Spleen (tissue), 11 donors: ENCODE measurements around the gene TRIM14. TPM values are rescaled to one million over a fixed set of nuclear protein-coding genes. Genes with fewer than 3 reads are reported as not detected.
A peak's percentile ranks its signal among the peaks of the same experiment; 100 is the strongest.

Experiments used
- DNase-seq: peaks from one replicate; pipeline ENCODE4 v3.0.0-alpha.2; 2020
- H3K27ac ChIP-seq, 8 donors: fragments of 200-600 bp; sonication (generic) in 7 of 8; 1 replicate in 4 of 8; 2 replicates in 4 of 8; pipeline versions ENCODE4 v1.5.0 to v1.8.0; 2016 to 2021; ENCODE audit warnings: inconsistent platforms in 4 of 8, mild to moderate bottlenecking in 4 of 8, moderate library complexity in 1 of 8
- H3K27me3 ChIP-seq, 7 donors: fragments of 200-600 bp; sonication (generic) in 6 of 7; replicated peaks in 1 of 7; 1 replicate in 4 of 7; 2 replicates in 3 of 7; pipeline versions ENCODE4 v1.5.0 to v1.8.0; 2016 to 2021; ENCODE audit warnings: inconsistent platforms in 3 of 7, mild to moderate bottlenecking in 1 of 7
- H3K36me3 ChIP-seq, 6 donors: fragments of 200-600 bp; sonication (generic) in 5 of 6; 1 replicate in 4 of 6; 2 replicates in 2 of 6; pipeline versions ENCODE4 v1.5.0 to v1.8.0; 2016 to 2021; ENCODE audit warnings: inconsistent platforms in 2 of 6
- H3K4me1 ChIP-seq, 6 donors: fragments of 200-600 bp; sonication (generic) in 5 of 6; 1 replicate in 3 of 6; 2 replicates in 3 of 6; pipeline versions ENCODE4 v1.5.0 to v1.8.0; 2016 to 2021; ENCODE audit warnings: inconsistent platforms in 3 of 6
- H3K4me3 ChIP-seq, 8 donors: fragments of 200-600 bp; sonication (generic) in 7 of 8; 1 replicate in 4 of 8; 2 replicates in 4 of 8; pipeline versions ENCODE4 v1.5.0 to v1.8.0; 2016 to 2021; ENCODE audit warnings: inconsistent platforms in 4 of 8, mild to moderate bottlenecking in 4 of 8, moderate library complexity in 2 of 8
- H3K9me3 ChIP-seq, 8 donors: fragments of 200-600 bp; sonication (generic) in 7 of 8; 1 replicate in 4 of 8; 2 replicates in 4 of 8; pipeline versions ENCODE4 v1.5.0 to v1.8.0; 2016 to 2021; ENCODE audit warnings: inconsistent platforms in 4 of 8
- CTCF ChIP-seq, 11 experiments: fragments of 200-600 bp in 7 of 11; fragments of 450-650 bp in 4 of 11; sonication (generic) in 4 of 11; IDR thresholded peaks in 8 of 11; conservative IDR thresholded peaks in 3 of 11; 1 replicate in 7 of 11; 2 replicates in 4 of 11; pipeline versions ENCODE4 v1.4.0 to v1.8.0; 2016 to 2021; ENCODE audit warnings: antibody characterized with exemption in 11 of 11, inconsistent platforms in 4 of 11, mild to moderate bottlenecking in 1 of 11
- POLR2A ChIP-seq, 3 donors: fragments of 450-650 bp; IDR thresholded peaks; one replicate each; pipeline ENCODE4 v1.5.1; 2017; ENCODE audit warnings: antibody characterized with exemption in 3 of 3, mild to moderate bottlenecking in 1 of 3
- POLR2AphosphoS5 ChIP-seq, 3 donors: sonication (generic); formaldehyde crosslinking; IDR thresholded peaks; one replicate each; pipeline ENCODE4 v1.5.1; 2017; ENCODE audit warnings: antibody characterized with exemption in 3 of 3
- WGBS, 5 donors: extraction: QIAGEN DNeasy Blood & Tissue Kit in 3 of 5; methylation state at CpG; one replicate each; pipeline versions ENCODE4 v1.1.5 to v1.1.7; 2013 to 2018; 5-methylcytosine and 5-hydroxymethylcytosine counted together
- intact Hi-C: fragments of 100-400 bp; cut with DNase I; formaldehyde crosslinking; loops from one replicate; pipeline ENCODE4 v1.15.0; 2023; ENCODE audit warnings: low total_unique reads
- polyA plus RNA-seq, 3 donors: library from polyadenylated mRNA; stranded (reverse); fragments of 200-250 nt; gene quantifications; one replicate each; pipeline ENCODE4 v1.2.1, GENCODE V29; 2013
- total RNA-seq, 7 donors: library from RNA; depleted of rRNA in 3 of 7; stranded (reverse); fragments of >200 nt in 3 of 7; fragmentation: NEBNext Ultra II Directional in 4 of 7; extraction: Animal tissue kit (Norgen Biotek cat#: 25700) in 4 of 7; gene quantifications; one replicate each; pipeline versions ENCODE4 v1.1.0 to v1.2.1, GENCODE V29; 2016 to 2021
- donor health status: healthy with polysubstance abuse.
- donor health status: DM: no; HTN: no; CAD: no; lungs with moderate emphysema.
- donor health status: DM: no; HTN: no; CAD: no.
- donor health status: Bipolar disorder and iron deficiency.
- donor health status: healthy.
- donor health status: DM: no; HTN: no; CAD: no.
- donor health status: DM: yes; HTN: yes; CAD: no.

TRIM14 gene
- total and polyA plus RNA-seq, 10 donors = 11.9 to 92.9 (median 58.1) TPM

GRCh38 chr9:98085058-98085457 is 34.0 kb downstream of the TRIM14 start:
- Histone ChIP-seq H3K27me3 (no peaks in the 10 kb centered on the region), H3K9me3 (no peaks in the 10 kb centered on the region), H3K4me1 (peaks cover 0 to 63% (median 20%) of the 10 kb centered on the region in 6 donors), H3K4me3 (no peak overlapping the region), H3K27ac (peak overlapping the region in 1 of 8 donors; percentile 35), H3K36me3 (peaks cover 0 to 92% (median 53%) of the 10 kb centered on the region in 6 donors)
- DNase-seq = peak; percentile 56
- intact Hi-C loops = no loop called here
- WGBS, 5 donors = 85 to 98% (median 97%) methylated on average over 4 of the region's 4 CpGs
- TF ChIP-seq POLR2AphosphoS5 (IDR thresholded peaks at IDR 0.05) (peak in 2 of 3 donors; percentile 14 to 48), CTCF (IDR thresholded peaks at IDR 0.05 in 8 of 11, conservative IDR thresholded peaks at IDR 0.05 in 3 of 11) (no peak)

- H3K4me1 ChIP-seq = peaks cover 0 to 63% (median 20%) of the 10 kb centered on the region in 6 donors
- no peak overlapping the region for H3K4me3 ChIP-seq
- TF ChIP-seq POLR2A (IDR thresholded peaks at IDR 0.05) = no peak
- TF ChIP-seq POLR2AphosphoS5 (IDR thresholded peaks at IDR 0.05) = no peak
- no peak for TF ChIP-seq CTCF (IDR thresholded peaks at IDR 0.05 in 8 of 11, conservative IDR thresholded peaks at IDR 0.05 in 3 of 11)
- H3K36me3 ChIP-seq = peaks cover 0 to 92% (median 60%) of the 10 kb centered on the region in 6 donors
- WGBS, 5 donors = 84 to 98% (median 92%) methylated on average over 3 of the region's 3 CpGs
- intact Hi-C loops = no loop called here
- H3K27me3 ChIP-seq = no peaks in the 10 kb centered on the region
- no peaks in the 10 kb centered on the region for H3K9me3 ChIP-seq
- no peak for DNase-seq
- H3K27ac ChIP-seq = peak overlapping the region in 2 of 8 donors; percentile 7 to 66
Observed at GRCh38 chr9:98084396-98084795, 34.6 kb downstream of the TRIM14 start.

GRCh38 chr9:98083566-98084183 is 35.3 kb downstream of the TRIM14 start:
- no peaks in the 10 kb centered on the region for H3K9me3 ChIP-seq
- TF ChIP-seq POLR2AphosphoS5 (IDR thresholded peaks at IDR 0.05) = no peak
- TF ChIP-seq POLR2A (IDR thresholded peaks at IDR 0.05) = no peak
- TF ChIP-seq CTCF (IDR thresholded peaks at IDR 0.05 in 8 of 11, conservative IDR thresholded peaks at IDR 0.05 in 3 of 11) = no peak
- H3K36me3 ChIP-seq = peaks cover 0 to 97% (median 63%) of the 10 kb centered on the region in 6 donors
- H3K4me1 ChIP-seq = peaks cover 0 to 63% (median 20%) of the 10 kb centered on the region in 6 donors
- intact Hi-C loops = no loop called here
- WGBS, 5 donors = 92 to 97% (median 94%) methylated on average over 7 of the region's 7 CpGs
- no peak for DNase-seq
- H3K4me3 ChIP-seq = no peak overlapping the region
- H3K27me3 ChIP-seq = no peaks in the 10 kb centered on the region
- peak overlapping the region in 4 of 8 donors; percentile 7 to 66 (median 32) for H3K27ac ChIP-seq

GRCh38 chr9:98083061-98083501 is 35.9 kb downstream of the TRIM14 start:
- Histone ChIP-seq H3K4me1 (peaks cover 0 to 60% (median 18%) of the 10 kb centered on the region in 6 donors), H3K4me3 (no peak overlapping the region), H3K27me3 (no peaks in the 10 kb centered on the region), H3K9me3 (no peaks in the 10 kb centered on the region), H3K27ac (peak overlapping the region in 4 of 8 donors; percentile 7 to 66 (median 32)), H3K36me3 (peaks cover 0 to 100% (median 68%) of the 10 kb centered on the region in 6 donors)
- intact Hi-C loops = no loop called here
- DNase-seq = no peak
- TF ChIP-seq POLR2A (IDR thresholded peaks at IDR 0.05) (no peak), POLR2AphosphoS5 (IDR thresholded peaks at IDR 0.05) (peak in 1 of 3 donors; percentile 41)
- 89 to 97% (median 95%) methylated on average over 2 of the region's 2 CpGs for WGBS, 5 donors
